Mucosa of gallbladder (tissue), 1 donor: ENCODE results near the gene FBXO5. TPM values are rescaled to one million over a fixed set of nuclear protein-coding genes. Genes with fewer than 3 reads are reported as not detected.
"Not testable (repeated sequence)": the region's sequence is repeated elsewhere in the genome, so short reads cannot be mapped to it uniquely, and the experiment has no call there.

Source experiments
- DNase-seq: peaks from one replicate; pipeline ENCODE4 v3.0.0-alpha.2; 2020; ENCODE audit warnings: low spot score
- total RNA-seq: library from RNA; stranded (reverse); gene quantifications from one replicate; pipeline ENCODE4 v1.2.1, GENCODE V29; 2021
- donor health status: DM: no; HTN: no; CAD: no.

FBXO5 gene, protein sequence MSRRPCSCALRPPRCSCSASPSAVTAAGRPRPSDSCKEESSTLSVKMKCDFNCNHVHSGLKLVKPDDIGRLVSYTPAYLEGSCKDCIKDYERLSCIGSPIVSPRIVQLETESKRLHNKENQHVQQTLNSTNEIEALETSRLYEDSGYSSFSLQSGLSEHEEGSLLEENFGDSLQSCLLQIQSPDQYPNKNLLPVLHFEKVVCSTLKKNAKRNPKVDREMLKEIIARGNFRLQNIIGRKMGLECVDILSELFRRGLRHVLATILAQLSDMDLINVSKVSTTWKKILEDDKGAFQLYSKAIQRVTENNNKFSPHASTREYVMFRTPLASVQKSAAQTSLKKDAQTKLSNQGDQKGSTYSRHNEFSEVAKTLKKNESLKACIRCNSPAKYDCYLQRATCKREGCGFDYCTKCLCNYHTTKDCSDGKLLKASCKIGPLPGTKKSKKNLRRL
- 3.3 TPM for total RNA-seq

DNA sequence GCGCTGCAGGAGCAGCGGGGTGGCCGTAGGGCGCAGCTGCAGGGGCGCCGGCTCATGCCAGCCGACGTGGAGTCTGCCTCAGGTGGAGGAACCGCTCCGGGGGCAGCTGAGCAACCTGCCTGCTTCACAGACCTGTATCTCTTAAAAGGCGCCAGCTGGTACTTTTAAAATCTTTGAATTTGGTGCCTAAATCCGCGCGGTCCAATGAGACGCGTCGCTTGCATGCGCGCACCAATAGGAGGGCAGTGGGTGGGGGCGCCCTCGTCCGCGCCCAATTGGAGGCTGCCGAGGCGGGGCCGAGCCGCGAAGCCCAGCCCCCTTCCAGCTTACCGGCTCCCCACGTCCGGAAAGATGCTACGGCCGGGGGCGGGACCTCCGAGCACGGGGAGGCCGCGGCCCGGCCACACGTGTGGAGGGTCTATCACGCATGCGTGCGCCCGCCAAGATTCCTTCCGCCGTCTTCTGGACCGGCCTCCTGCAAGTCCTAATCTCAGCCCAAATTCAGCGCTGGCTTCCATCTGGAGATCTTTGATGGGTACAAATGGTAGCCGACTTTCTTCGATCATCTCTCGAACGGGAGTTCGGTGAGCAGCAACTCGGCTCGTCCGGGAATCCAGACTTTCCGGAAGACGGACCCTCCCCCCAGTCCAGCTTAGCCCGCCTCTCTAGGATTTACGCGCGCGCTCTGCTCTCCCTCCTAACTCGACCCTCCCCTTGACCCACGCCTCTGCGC, at the start of gene FBXO5:
FBXO5 (minus strand) TSS at position 138 of the 733 bp plus-strand sequence; CDS start at position 56, 82 bp downstream.
- peak; percentile 97 for DNase-seq

- no peak for DNase-seq
Measured at GRCh38 chr6:153032255-153032882, 49.5 kb upstream of the FBXO5 start.

DNA sequence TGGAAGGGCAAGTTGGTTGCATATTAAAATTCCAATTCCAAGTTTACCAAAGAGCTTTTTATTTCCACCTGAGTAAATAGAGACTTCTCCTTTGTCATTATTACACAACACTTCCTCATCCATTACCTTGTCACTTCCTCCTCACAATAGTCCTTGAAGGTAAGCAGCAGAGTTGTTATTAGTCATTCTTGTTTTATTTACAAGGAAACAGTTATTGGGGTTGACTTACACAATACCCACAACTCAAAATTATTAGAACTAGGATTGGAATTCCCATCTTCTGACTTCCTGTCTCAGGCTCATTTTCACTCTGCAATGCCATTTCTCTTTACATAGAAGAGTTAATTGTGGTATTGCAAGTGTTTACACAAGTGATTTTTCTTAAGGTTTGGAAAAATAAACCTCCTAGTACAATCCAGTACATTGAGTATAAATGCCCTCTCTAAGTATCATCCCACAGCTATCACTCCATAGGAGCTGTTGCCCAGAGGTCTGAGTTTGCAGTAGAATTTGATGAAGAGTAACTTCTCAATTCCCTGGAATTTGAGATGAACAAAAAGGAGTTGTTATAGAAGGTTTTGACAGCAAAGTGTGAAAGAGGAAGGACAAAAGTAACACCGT, 48.6 kb upstream of the FBXO5 start:
- DNase-seq = no peak

GRCh38 chr6:153028963-153029362, 46.1 kb upstream of the FBXO5 start:
- DNase-seq = no peak

GRCh38 chr6:153028286-153028685, 45.4 kb upstream of the FBXO5 start:
- no peak for DNase-seq

- DNase-seq = no peak
Measured at GRCh38 chr6:153027480-153027879, 44.6 kb upstream of the FBXO5 start.

DNA sequence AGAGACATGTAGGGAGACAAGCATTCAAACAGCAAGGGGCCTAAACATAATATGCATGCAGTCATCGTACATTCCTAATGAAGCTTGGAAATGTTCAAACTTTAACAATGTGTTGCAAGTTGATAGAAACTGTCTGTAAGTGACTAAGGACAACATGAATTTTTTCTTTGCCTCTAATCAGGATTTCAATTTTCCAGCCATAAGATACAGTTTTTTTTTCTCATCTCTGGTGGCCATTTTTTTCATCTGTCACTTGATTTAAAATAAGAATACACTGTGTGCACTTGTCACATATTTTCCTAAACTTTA, 41.8 kb upstream of the FBXO5 start:
- no peak for DNase-seq

- peak; percentile 32 for DNase-seq
Measured at GRCh38 chr6:153023977-153024708, 41.3 kb upstream of the FBXO5 start.

DNA sequence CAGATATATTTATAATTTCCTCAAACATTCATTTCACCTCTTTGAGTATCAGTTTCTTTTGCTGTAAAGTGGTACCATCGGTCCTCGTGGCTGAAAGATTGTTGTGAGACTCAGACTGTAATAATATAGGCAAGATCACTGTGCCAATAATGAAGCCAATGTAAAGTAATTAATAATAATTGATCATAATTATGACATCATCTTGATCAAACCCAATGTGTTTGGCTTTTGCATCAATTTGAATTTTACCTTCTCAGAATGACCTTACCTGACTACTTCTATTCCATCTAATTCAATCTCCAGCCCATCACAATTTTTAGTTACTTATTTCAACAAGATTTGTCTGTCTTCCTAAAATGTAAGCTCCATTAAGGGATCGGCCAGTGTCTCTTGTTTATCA, 35.5 kb upstream of the FBXO5 start:
- DNase-seq = no peak

- no peak for DNase-seq
Measured at GRCh38 chr6:153016846-153017245, 34.0 kb upstream of the FBXO5 start.

- no peak for DNase-seq
Measured at GRCh38 chr6:153015094-153015640, 32.3 kb upstream of the FBXO5 start.

- no peak for DNase-seq
Measured at GRCh38 chr6:153013438-153013837, 30.6 kb upstream of the FBXO5 start.

GRCh38 chr6:153012856-153013255, 30.0 kb upstream of the FBXO5 start:
- no peak for DNase-seq

GRCh38 chr6:153003366-153003690, 20.5 kb upstream of the FBXO5 start:
- no peak for DNase-seq

DNA sequence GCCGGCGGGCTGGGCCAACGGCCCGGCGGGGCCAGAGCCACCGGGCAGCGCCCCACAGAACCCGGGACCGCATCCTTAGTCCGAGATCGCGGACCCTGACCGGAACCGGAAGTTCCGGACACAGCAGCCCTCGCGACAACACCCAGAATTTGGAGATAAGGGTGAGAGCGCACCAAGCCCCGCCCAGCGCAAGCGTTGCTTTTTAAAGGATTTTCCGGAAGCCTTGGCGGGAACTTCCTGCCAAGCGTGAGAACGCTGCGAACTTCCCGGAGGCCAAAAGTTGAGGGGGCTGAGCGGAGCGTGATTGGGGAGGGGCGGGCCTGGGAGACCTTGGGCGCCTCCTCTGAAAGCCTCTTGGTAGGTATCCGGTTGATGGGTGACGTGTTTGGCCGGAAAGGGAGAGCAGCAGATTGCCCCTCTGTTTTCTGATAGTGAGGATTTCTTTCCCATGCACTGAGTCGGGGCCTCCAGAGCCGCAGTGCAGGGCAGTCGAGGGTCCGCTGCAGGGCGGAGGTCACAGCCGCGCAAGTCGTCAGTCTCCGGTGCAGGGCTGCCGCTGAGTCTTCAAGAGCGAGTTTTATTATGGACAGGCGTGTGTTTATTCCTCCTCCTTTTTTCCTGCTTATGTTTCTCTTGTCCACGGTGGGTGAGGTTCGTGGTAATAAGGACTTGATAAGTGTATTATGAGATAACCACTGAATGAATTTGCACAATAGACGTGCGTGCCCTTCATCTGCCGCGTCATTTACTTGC, 19.9 kb upstream of the FBXO5 start, which contains the start of gene MTRF1L:
MTRF1L (minus strand) TSS at position 97 of the 753 bp plus-strand sequence; CDS start at position 73, 24 bp downstream.
- peak; percentile 92 for DNase-seq

GRCh38 chr6:153001767-153002612, 19.1 kb upstream of the FBXO5 start:
- DNase-seq = no peak

DNA sequence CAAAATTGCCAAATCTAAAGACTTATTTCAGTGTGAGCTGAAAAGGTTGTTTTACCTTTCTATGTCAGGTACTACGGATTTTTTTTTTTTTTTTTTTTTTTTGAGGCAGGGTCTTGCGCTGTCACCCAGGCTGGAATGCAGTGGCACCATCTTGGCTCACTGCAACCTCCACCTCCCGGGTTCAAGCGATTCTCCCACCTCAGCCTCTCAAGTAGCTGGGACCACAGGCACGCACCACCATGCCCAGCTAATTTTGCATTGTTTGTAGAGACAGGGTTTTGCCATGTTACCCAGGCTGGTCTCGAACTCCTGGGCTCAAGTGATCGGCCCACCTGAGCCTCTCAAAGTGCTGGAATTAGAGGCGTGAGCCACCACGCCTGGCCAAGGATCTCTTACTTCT, 17.9 kb upstream of the FBXO5 start:
- DNase-seq = not testable (repeated sequence)

GRCh38 chr6:153000243-153000642, 17.4 kb upstream of the FBXO5 start:
- DNase-seq = no peak

GRCh38 chr6:152999538-152999937, 16.7 kb upstream of the FBXO5 start:
- not testable (repeated sequence) for DNase-seq

- no peak for DNase-seq
Measured at GRCh38 chr6:152993847-152994246, 11.0 kb upstream of the FBXO5 start.
